MCF 10A (cell line): ENCODE data around the gene HMG20A. TPM values are rescaled to one million over a fixed set of nuclear protein-coding genes. Genes with fewer than 3 reads are reported as not detected.

Experiments
- BruUV-seq: library from RNA; stranded (reverse); fragments of 400-500 nt; replicated peaks from 2 replicates; lab custom pipeline; 2021; lab: Mats Ljungman, UMichigan
- CTCF ChIA-PET: fragments of 300-600 bp; sonication (Branson Sonifier 250); formaldehyde crosslinking; extraction: SDS; loops from one replicate; lab custom pipeline; 2021; ENCODE audit warnings: antibody characterized with exemption, inconsistent platforms; lab: Yijun Ruan, JAX
- POLR2A ChIA-PET: fragments of 300-600, 350-650 bp; sonication (Branson Sonifier 250); formaldehyde crosslinking; extraction: SDS; loops from one replicate; lab custom pipeline; 2020; ENCODE audit warnings: antibody characterized with exemption, inconsistent platforms; lab: Yijun Ruan, JAX
- DNase-seq: peaks from one replicate; pipeline ENCODE4 v3.0.0-alpha.2; 2018; ENCODE audit not compliant: unreplicated experiment
- H3K27ac Mint-ChIP-seq: one replicate; pipeline ENCODE4 v1.8.0; 2022; ENCODE audit warnings: mild to moderate bottlenecking, low read depth, mixed read lengths; ENCODE audit not compliant: unreplicated experiment
- H3K27me3 Mint-ChIP-seq: one replicate; pipeline ENCODE4 v1.8.0; 2022; ENCODE audit warnings: mixed read lengths; ENCODE audit not compliant: insufficient read depth, unreplicated experiment
- H3K36me3 Mint-ChIP-seq: one replicate; pipeline ENCODE4 v1.8.0; 2022; ENCODE audit warnings: mild to moderate bottlenecking, moderate library complexity, mixed read lengths; ENCODE audit not compliant: insufficient read depth, unreplicated experiment
- H3K4me1 Mint-ChIP-seq: one replicate; pipeline ENCODE4 v1.8.0; 2022; ENCODE audit warnings: mixed read lengths; ENCODE audit not compliant: insufficient read depth, unreplicated experiment
- H3K4me3 Mint-ChIP-seq: one replicate; pipeline ENCODE4 v1.8.0; 2022; ENCODE audit warnings: mild to moderate bottlenecking, moderate library complexity, mixed read lengths; ENCODE audit not compliant: unreplicated experiment
- H3K9me3 Mint-ChIP-seq: one replicate; pipeline ENCODE4 v1.8.0; 2022; ENCODE audit warnings: mixed read lengths; ENCODE audit not compliant: unreplicated experiment
- intact Hi-C: fragments of 100-400 bp; cut with micrococcal nuclease; formaldehyde crosslinking; loops from 2 replicates; pipeline ENCODE4 v1.14.1; 2022
- total RNA-seq: library from RNA; stranded (reverse); gene quantifications from 2 replicates; pipeline ENCODE4 v1.2.3, GENCODE V29; 2022
- TF ChIP-seq, protein P1 (sequence below): fragments of 200-600 bp; IDR thresholded peaks from one replicate; pipeline ENCODE4 v1.8.0; 2022; ENCODE audit warnings: antibody characterized with exemption, mild to moderate bottlenecking; ENCODE audit not compliant: unreplicated experiment

Gene HMG20A
- total RNA-seq, 1 experiment from 2014 or later, result 39.7 TPM

DNA sequence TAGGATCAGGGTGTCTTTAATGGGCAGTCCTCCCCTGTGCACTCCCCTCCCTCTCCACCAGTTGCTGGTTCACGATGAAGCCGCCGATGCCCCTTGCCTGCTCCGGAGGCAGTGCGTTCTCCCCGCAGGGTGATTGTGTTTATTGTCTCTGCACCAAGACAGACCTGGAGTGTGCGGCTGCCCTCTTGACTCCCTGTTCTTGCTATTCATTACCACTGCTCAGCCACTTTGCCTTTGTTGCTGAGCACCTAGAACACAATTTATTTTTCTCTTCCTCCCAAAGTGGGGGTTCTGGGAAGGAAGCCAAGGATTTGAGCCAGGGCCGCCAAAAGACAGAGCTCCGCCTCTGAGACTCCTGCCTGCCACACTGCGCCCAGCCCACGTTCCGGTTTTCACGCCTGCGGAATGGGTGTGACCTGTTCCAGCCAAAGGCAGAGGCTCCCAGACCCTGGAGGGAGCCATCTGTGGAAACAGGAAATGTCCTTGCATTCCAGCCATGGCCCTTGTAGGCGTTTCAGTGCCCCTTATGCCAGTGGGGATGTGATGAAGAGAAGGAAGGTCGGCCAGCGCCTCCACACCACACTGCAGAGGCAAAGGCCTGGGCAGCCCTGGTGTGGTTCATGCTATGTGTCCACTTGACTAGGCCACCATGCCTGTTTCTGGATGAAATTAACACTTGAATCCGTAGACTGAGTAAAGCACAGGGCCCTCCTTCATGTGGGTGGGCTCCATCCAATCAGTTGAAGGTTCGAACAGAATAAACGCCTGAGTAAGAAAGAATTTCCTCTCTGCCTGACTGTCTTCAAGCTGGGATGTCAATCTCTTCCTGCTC lies 85.8 kb downstream of the HMG20A start:
- CTCF ChIA-PET, result interaction anchor here (0.6 to 4.4 kb wide), 9 partner anchors 9 to 389 kb away, joined by 3 to 33 read pairs (median 4); no protein-coding TSS in a partner anchor
- BruUV-seq, result no TSS peak
- intact Hi-C loops, result no loop called here
- no peaks in the 10 kb centered on the region for H3K36me3 Mint-ChIP-seq
- peaks cover 62% of the 10 kb centered on the region for H3K4me1 Mint-ChIP-seq
- H3K9me3 Mint-ChIP-seq, result no peaks in the 10 kb centered on the region
- H3K27ac Mint-ChIP-seq, result peak overlapping the region; percentile 88
- H3K27me3 Mint-ChIP-seq, result no peaks in the 10 kb centered on the region
- POLR2A ChIA-PET, result interaction anchor here (0.7 to 4.6 kb wide), 4 partner anchors 9 to 85 kb away, joined by 3 to 18 read pairs (median 4); no protein-coding TSS in a partner anchor
- H3K4me3 Mint-ChIP-seq, result peak overlapping the region; percentile 24
- TF ChIP-seq, protein P1, sequence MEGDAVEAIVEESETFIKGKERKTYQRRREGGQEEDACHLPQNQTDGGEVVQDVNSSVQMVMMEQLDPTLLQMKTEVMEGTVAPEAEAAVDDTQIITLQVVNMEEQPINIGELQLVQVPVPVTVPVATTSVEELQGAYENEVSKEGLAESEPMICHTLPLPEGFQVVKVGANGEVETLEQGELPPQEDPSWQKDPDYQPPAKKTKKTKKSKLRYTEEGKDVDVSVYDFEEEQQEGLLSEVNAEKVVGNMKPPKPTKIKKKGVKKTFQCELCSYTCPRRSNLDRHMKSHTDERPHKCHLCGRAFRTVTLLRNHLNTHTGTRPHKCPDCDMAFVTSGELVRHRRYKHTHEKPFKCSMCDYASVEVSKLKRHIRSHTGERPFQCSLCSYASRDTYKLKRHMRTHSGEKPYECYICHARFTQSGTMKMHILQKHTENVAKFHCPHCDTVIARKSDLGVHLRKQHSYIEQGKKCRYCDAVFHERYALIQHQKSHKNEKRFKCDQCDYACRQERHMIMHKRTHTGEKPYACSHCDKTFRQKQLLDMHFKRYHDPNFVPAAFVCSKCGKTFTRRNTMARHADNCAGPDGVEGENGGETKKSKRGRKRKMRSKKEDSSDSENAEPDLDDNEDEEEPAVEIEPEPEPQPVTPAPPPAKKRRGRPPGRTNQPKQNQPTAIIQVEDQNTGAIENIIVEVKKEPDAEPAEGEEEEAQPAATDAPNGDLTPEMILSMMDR, result no peak
- DNase-seq, result peak; percentile 83

DNA sequence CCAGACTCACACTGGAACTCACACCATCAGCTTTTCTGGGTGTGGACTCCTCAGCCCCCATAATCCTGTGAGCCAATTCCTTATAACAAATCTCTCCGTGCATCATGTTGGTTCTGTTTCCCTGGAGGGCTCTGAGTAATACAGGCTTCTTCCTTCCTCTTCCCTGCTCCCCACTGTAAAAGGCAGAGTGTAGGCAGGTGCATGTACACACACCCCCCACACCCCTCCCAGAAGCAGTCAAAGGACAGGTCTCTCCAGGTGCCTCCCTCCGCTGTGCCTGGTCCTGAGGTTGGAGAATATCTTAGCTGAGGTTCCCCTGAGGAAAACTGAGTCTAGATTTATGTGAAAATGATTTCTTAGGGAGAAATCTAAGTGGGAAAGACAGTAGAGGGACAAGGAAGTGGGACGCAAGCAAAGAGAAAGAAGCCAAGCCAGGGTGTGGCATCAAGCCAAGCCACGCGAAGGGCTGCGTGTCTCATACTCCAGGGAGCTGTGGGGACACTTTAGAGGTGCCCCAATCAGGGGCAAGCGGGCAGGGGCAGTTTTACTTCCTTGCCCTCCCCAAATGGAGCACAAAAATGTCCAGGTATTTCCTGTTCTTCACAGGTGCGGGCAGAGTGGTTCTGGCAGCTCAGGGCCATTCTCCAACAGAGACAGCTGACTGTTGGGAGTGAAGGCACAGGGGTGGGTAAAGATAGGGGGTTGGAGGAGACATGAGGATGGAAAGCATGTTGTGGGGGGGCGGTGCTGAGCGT lies 86.6 kb downstream of the HMG20A start:
- intact Hi-C loops, result no loop called here
- Mint-ChIP-seq H3K9me3 (no peaks in the 10 kb centered on the region), H3K4me1 (peaks cover 57% of the 10 kb centered on the region), H3K27me3 (no peaks in the 10 kb centered on the region), H3K27ac (peak overlapping the region; percentile 88), H3K36me3 (no peaks in the 10 kb centered on the region), H3K4me3 (peak overlapping the region; percentile 6)
- BruUV-seq, result no TSS peak
- POLR2A ChIA-PET, result interaction anchor here (0.7 to 4.6 kb wide), 4 partner anchors 10 to 438 kb away, joined by 3 to 18 read pairs (median 4); no protein-coding TSS in a partner anchor
- peak; percentile 63 for DNase-seq
- TF ChIP-seq, protein P1, result no peak
- CTCF ChIA-PET, result interaction anchor here (0.5 to 4.4 kb wide), 6 partner anchors 9 to 320 kb away, joined by 4 to 33 read pairs (median 5); no protein-coding TSS in a partner anchor

- peak overlapping the region; percentile 88 for H3K27ac Mint-ChIP-seq
- no TSS peak for BruUV-seq
- no peaks in the 10 kb centered on the region for H3K27me3 Mint-ChIP-seq
- peak; percentile 65 for DNase-seq
- H3K9me3 Mint-ChIP-seq, result no peaks in the 10 kb centered on the region
- no peak overlapping the region for H3K4me3 Mint-ChIP-seq
- H3K36me3 Mint-ChIP-seq, result no peaks in the 10 kb centered on the region
- POLR2A ChIA-PET, result interaction anchor here (0.9 to 4.6 kb wide), 2 partner anchors 11 to 438 kb away, joined by 5 to 18 read pairs; no protein-coding TSS in a partner anchor
- TF ChIP-seq, protein P1, result no peak
- peaks cover 55% of the 10 kb centered on the region for H3K4me1 Mint-ChIP-seq
- CTCF ChIA-PET, result interaction anchor here (0.5 to 4.4 kb wide), 5 partner anchors 9 to 227 kb away, joined by 3 to 33 read pairs (median 4); no protein-coding TSS in a partner anchor
- intact Hi-C loops, result no loop called here
These were observed 87.2 kb downstream of the HMG20A start for GRCh38 chr15:77507911-77508310.
